ENCODE measurements around the gene DPF3.
"Not testable (repeated sequence)": the region's sequence is repeated elsewhere in the genome, so short reads cannot be mapped to it uniquely, and the experiment has no call there.

Gene DPF3

GRCh38 chr14:72882463-72882862, 11.4 kb downstream of the DPF3 start:
- no peaks in the 10 kb centered on the region for H3K36me3 ChIP-seq (ENCODE audit: control insufficient read depth, insufficient read depth, low read length)
- no peaks in the 10 kb centered on the region for H3K27me3 ChIP-seq (ENCODE audit: control insufficient read depth, insufficient read depth, low read length, poor library complexity, severe bottlenecking)

DNA sequence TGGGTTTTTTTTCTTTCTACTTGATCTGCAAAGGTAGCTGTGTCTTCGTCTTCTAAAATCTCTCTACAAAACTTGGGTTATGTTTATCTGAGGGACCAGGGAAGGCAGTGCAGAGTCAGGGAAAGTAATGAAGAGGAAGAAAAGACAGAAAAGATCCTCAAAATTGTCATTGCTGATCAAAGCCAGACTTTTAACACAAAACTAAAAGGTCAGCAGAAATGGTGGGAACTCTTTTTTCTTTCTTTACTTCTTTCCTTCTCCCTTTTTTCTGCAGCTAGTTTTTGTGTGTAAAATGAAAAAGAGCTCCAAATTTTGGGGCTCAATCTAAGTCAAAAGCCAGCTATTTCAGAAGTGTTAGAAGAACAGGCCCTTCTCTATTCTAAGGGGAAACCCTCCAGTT, 11.9 kb downstream of the DPF3 start:
- Histone ChIP-seq H3K27me3 (ENCODE audit: control insufficient read depth, insufficient read depth, low read length, poor library complexity, severe bottlenecking) (no peaks in the 10 kb centered on the region), H3K4me3 (ENCODE audit: insufficient read depth, low read depth, low read length) (no peak overlapping the region), H3K4me1 (ENCODE audit: control insufficient read depth, insufficient read depth, low read length) (peaks cover 21% of the 10 kb centered on the region), H3K27ac (ENCODE audit: insufficient read depth, low read depth, low read length, poor library complexity, severe bottlenecking) (no peak overlapping the region), H3K36me3 (ENCODE audit: control insufficient read depth, insufficient read depth, low read length) (no peaks in the 10 kb centered on the region), H3K9me3 (ENCODE audit: control insufficient read depth, low read length) (no peaks in the 10 kb centered on the region)
- WGBS, 2 experiments: 85 to 100% methylated on average over 1 of the region's 1 CpG

More at GRCh38 chr14:72882463-72882862, 11.4 kb downstream of the DPF3 start:
- Histone ChIP-seq H3K4me1 (ENCODE audit: control insufficient read depth, insufficient read depth, low read length) (peaks cover 17% of the 10 kb centered on the region), H3K9me3 (ENCODE audit: control insufficient read depth, low read length) (no peaks in the 10 kb centered on the region), H3K4me3 (ENCODE audit: insufficient read depth, low read depth, low read length) (no peak overlapping the region), H3K27ac (ENCODE audit: insufficient read depth, low read depth, low read length, poor library complexity, severe bottlenecking) (no peak overlapping the region)
- WGBS, 2 experiments: 62 to 70% methylated on average over 7 of the region's 7 CpGs

DNA sequence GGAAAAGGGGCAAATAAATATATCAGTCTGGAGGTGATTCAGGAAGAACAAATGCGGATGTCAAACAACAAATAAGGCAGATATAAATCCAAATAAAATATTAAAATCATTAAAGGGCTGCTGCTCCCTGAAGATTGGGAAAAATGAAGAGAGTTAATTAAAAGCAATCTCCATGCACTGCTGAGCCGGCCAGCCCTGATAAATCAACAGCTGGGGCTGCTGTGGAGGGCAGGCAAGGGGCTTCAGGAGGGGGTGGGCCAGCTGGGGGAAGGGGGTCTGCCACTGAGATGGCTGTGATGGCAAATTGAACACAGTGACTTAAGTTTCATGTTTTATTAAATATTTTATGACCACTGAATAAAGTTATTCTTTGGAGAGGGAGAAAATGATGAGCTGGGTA, 12.4 kb downstream of the DPF3 start:
- 50 to 54% methylated on average over 1 of the region's 2 CpGs for WGBS, 2 experiments
- Histone ChIP-seq H3K4me1 (ENCODE audit: control insufficient read depth, insufficient read depth, low read length) (peaks cover 26% of the 10 kb centered on the region), H3K27ac (ENCODE audit: insufficient read depth, low read depth, low read length, poor library complexity, severe bottlenecking) (no peak overlapping the region), H3K9me3 (ENCODE audit: control insufficient read depth, low read length) (no peaks in the 10 kb centered on the region), H3K36me3 (ENCODE audit: control insufficient read depth, insufficient read depth, low read length) (no peaks in the 10 kb centered on the region), H3K27me3 (ENCODE audit: control insufficient read depth, insufficient read depth, low read length, poor library complexity, severe bottlenecking) (no peaks in the 10 kb centered on the region), H3K4me3 (ENCODE audit: insufficient read depth, low read depth, low read length) (no peak overlapping the region)

DNA sequence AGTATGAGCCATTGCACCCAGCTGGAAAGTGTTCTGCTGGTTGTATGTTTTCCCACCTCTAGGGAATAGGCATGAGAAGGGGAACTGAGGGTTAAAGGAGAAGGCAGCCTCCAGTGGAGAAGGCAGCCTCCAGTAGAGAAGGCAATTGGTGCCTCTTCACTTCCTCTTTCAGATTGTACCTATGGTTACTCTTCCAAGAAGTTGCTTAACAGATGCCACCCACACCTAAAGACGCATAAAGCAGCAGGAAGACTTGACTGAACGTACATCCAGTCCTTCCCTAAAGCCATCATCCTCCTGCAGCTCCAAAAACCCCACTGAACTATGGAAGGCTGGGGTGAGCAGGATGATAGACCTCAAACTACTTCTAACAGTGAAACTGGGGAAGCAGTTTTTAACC, 13.1 kb downstream of the DPF3 start:
- Histone ChIP-seq H3K36me3 (ENCODE audit: control insufficient read depth, insufficient read depth, low read length) (no peaks in the 10 kb centered on the region), H3K4me3 (ENCODE audit: insufficient read depth, low read depth, low read length) (no peak overlapping the region), H3K27ac (ENCODE audit: insufficient read depth, low read depth, low read length, poor library complexity, severe bottlenecking) (no peak overlapping the region), H3K27me3 (ENCODE audit: control insufficient read depth, insufficient read depth, low read length, poor library complexity, severe bottlenecking) (no peaks in the 10 kb centered on the region), H3K4me1 (ENCODE audit: control insufficient read depth, insufficient read depth, low read length) (peaks cover 27% of the 10 kb centered on the region), H3K9me3 (ENCODE audit: control insufficient read depth, low read length) (no peaks in the 10 kb centered on the region)
- 82 to 96% methylated on average over 2 of the region's 2 CpGs for WGBS, 2 experiments

DNA sequence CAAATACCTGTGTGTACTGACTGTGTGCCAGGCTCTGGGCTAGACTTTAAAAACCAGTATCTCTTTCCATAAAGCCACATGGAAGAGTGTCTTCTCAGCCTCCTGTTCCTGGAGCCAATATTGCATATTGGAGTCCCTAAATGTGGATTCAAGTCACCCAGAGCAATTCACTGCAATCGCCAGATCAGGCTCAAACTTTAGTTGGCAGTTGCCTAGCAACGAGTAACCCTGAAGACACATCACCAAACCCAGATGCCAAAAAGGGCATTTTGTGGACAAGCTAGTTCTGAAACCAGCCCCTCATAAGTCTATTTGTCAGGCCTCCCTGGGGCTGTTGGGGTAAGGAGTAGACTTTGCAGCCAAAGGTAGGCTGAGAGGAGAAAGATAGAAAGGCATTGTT, 13.7 kb downstream of the DPF3 start:
- no peak overlapping the region for H3K4me3 ChIP-seq (ENCODE audit: insufficient read depth, low read depth, low read length)
- H3K9me3 ChIP-seq (ENCODE audit: control insufficient read depth, low read length): no peaks in the 10 kb centered on the region
- 91 to 93% methylated on average over 2 of the region's 2 CpGs for WGBS, 2 experiments
- H3K27me3 ChIP-seq (ENCODE audit: control insufficient read depth, insufficient read depth, low read length, poor library complexity, severe bottlenecking): no peaks in the 10 kb centered on the region
- no peaks in the 10 kb centered on the region for H3K36me3 ChIP-seq (ENCODE audit: control insufficient read depth, insufficient read depth, low read length)
- H3K4me1 ChIP-seq (ENCODE audit: control insufficient read depth, insufficient read depth, low read length): peaks cover 27% of the 10 kb centered on the region
- H3K27ac ChIP-seq (ENCODE audit: insufficient read depth, low read depth, low read length, poor library complexity, severe bottlenecking): no peak overlapping the region

- no peaks in the 10 kb centered on the region for H3K36me3 ChIP-seq (ENCODE audit: control insufficient read depth, insufficient read depth, low read length)
- WGBS, 2 experiments: 89 to 94% methylated on average over 6 of the region's 6 CpGs
- H3K4me1 ChIP-seq (ENCODE audit: control insufficient read depth, insufficient read depth, low read length): peaks cover 27% of the 10 kb centered on the region
These were observed 14.5 kb downstream of the DPF3 start for GRCh38 chr14:72879431-72879830.

DNA sequence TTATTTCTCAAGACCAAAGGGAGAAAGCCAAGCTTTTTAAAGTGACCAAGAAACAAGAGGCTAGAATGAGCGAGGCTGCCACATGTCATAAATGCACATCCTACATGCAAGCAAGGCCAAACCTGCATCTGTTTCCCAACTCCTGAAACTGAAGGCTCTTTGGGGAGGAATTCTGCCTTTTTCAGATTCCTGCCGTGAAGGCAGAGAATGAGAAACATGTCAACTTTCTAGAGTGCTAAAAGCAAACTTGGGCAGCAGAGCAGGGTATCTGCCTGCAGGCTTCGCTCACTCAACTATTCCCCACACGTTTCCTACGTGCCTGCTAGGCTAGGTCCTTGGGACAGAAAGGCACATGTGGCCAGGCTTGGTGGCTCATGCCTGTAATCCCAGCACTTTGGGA, 15.2 kb downstream of the DPF3 start:
- Histone ChIP-seq H3K4me1 (ENCODE audit: control insufficient read depth, insufficient read depth, low read length) (peaks cover 23% of the 10 kb centered on the region), H3K27me3 (ENCODE audit: control insufficient read depth, insufficient read depth, low read length, poor library complexity, severe bottlenecking) (no peaks in the 10 kb centered on the region), H3K36me3 (ENCODE audit: control insufficient read depth, insufficient read depth, low read length) (no peaks in the 10 kb centered on the region), H3K9me3 (ENCODE audit: control insufficient read depth, low read length) (no peaks in the 10 kb centered on the region), H3K4me3 (ENCODE audit: insufficient read depth, low read depth, low read length) (no peak overlapping the region), H3K27ac (ENCODE audit: insufficient read depth, low read depth, low read length, poor library complexity, severe bottlenecking) (no peak overlapping the region)
- 84 to 90% methylated on average over 5 of the region's 5 CpGs for WGBS, 2 experiments

More at GRCh38 chr14:72879431-72879830, 14.5 kb downstream of the DPF3 start:
- no peak overlapping the region for H3K4me3 ChIP-seq (ENCODE audit: insufficient read depth, low read depth, low read length)
- H3K9me3 ChIP-seq (ENCODE audit: control insufficient read depth, low read length): no peaks in the 10 kb centered on the region
- no peaks in the 10 kb centered on the region for H3K27me3 ChIP-seq (ENCODE audit: control insufficient read depth, insufficient read depth, low read length, poor library complexity, severe bottlenecking)
- no peak overlapping the region for H3K27ac ChIP-seq (ENCODE audit: insufficient read depth, low read depth, low read length, poor library complexity, severe bottlenecking)

- Histone ChIP-seq H3K9me3 (ENCODE audit: control insufficient read depth, low read length) (no peaks in the 10 kb centered on the region), H3K4me3 (ENCODE audit: insufficient read depth, low read depth, low read length) (no peak overlapping the region), H3K27ac (ENCODE audit: insufficient read depth, low read depth, low read length, poor library complexity, severe bottlenecking) (no peak overlapping the region), H3K4me1 (ENCODE audit: control insufficient read depth, insufficient read depth, low read length) (peaks cover 12% of the 10 kb centered on the region), H3K36me3 (ENCODE audit: control insufficient read depth, insufficient read depth, low read length) (no peaks in the 10 kb centered on the region), H3K27me3 (ENCODE audit: control insufficient read depth, insufficient read depth, low read length, poor library complexity, severe bottlenecking) (no peaks in the 10 kb centered on the region)
- 24 to 29% methylated on average over 4 of the region's 4 CpGs for WGBS, 2 experiments
These were observed 17.2 kb downstream of the DPF3 start for GRCh38 chr14:72876710-72877063.

DNA sequence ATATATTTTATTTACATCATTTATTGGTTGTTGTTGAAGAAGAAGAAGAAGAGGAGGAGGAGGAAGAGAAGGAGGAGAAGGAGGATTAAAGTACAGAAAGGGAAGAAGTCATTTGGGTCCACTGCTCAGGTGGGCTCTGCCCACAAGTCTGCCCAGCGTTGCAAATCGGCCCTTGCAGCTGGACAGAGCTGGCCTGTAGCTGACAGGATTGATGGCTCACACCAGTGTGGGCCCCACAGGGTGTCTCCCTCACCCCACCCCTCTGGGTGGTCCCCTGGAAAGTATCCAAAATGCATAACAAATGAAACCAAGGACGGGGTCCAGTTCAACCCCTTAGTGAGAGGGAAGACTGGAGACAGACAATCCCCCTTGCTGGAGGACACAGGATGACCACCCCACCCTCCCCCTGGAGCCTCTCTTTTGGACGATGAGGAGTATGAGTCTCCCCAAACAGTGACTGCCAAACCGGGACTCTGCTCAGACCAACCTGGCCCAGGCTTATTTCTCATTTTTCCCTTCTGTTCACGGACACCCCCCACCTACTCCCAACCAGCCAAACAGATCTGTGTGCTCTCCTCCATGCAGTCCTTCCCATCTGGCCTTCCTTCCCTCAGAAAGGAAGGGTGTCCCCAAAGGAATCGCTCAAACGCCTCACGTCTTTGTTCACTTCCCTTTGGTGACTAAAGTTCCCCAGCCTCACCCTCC, 17.7 kb downstream of the DPF3 start:
- H3K4me3 ChIP-seq (ENCODE audit: insufficient read depth, low read depth, low read length): no peak overlapping the region
- H3K27me3 ChIP-seq (ENCODE audit: control insufficient read depth, insufficient read depth, low read length, poor library complexity, severe bottlenecking): no peaks in the 10 kb centered on the region
- H3K9me3 ChIP-seq (ENCODE audit: control insufficient read depth, low read length): no peaks in the 10 kb centered on the region
- no peak overlapping the region for H3K27ac ChIP-seq (ENCODE audit: insufficient read depth, low read depth, low read length, poor library complexity, severe bottlenecking)
- WGBS, 2 experiments: 73 to 74% methylated on average over 9 of the region's 9 CpGs
- H3K4me1 ChIP-seq (ENCODE audit: control insufficient read depth, insufficient read depth, low read length): peaks cover 10% of the 10 kb centered on the region
- no peaks in the 10 kb centered on the region for H3K36me3 ChIP-seq (ENCODE audit: control insufficient read depth, insufficient read depth, low read length)

GRCh38 chr14:72870878-72871277, 23.0 kb downstream of the DPF3 start:
- H3K27ac ChIP-seq (ENCODE audit: insufficient read depth, low read depth, low read length, poor library complexity, severe bottlenecking); H3K27me3 ChIP-seq (ENCODE audit: control insufficient read depth, insufficient read depth, low read length, poor library complexity, severe bottlenecking); H3K4me3 ChIP-seq (ENCODE audit: insufficient read depth, low read depth, low read length); H3K4me1 ChIP-seq (ENCODE audit: control insufficient read depth, insufficient read depth, low read length); H3K36me3 ChIP-seq (ENCODE audit: control insufficient read depth, insufficient read depth, low read length); H3K9me3 ChIP-seq (ENCODE audit: control insufficient read depth, low read length): not testable (repeated sequence)
- 84 to 88% methylated on average over 4 of the region's 4 CpGs for WGBS, 2 experiments

All from ectodermal cell (in vitro differentiated cells).